Muscle of leg (tissue), 11 donors: ENCODE results near the gene ATP6V1A. TPM values are rescaled to one million over a fixed set of nuclear protein-coding genes. Genes with fewer than 3 reads are reported as not detected.

Experiments used
- DNase-seq: peaks from one replicate; pipeline ENCODE4 v3.0.0; 2013
- H3K27ac ChIP-seq: one replicate; pipeline ENCODE4 v1.5.1; 2013; ENCODE audit warnings: mild to moderate bottlenecking, low read length, control low read depth
- H3K27me3 ChIP-seq: one replicate; pipeline ENCODE4 v1.6.1; 2013; ENCODE audit warnings: low read length; ENCODE audit not compliant: control insufficient read depth, insufficient read depth
- H3K36me3 ChIP-seq: one replicate; pipeline ENCODE4 v1.6.1; 2013; ENCODE audit warnings: low read length; ENCODE audit not compliant: control insufficient read depth, insufficient read depth
- H3K4me1 ChIP-seq: one replicate; pipeline ENCODE4 v1.6.1; 2013; ENCODE audit warnings: low read length; ENCODE audit not compliant: control insufficient read depth, insufficient read depth
- H3K4me3 ChIP-seq: one replicate; pipeline ENCODE4 v1.5.1; 2013; ENCODE audit warnings: low read length, control low read depth
- H3K9me3 ChIP-seq: replicated peaks from 2 replicates; pipeline ENCODE4 v1.6.1; 2013; ENCODE audit warnings: low read depth, low read length; ENCODE audit not compliant: control insufficient read depth
- WGBS: methylation state at CpG from one replicate; pipeline ENCODE4 v1.1.5; 2013; ENCODE audit warnings: missing lambda C conversion rate; ENCODE audit not compliant: insufficient coverage; 5-methylcytosine and 5-hydroxymethylcytosine counted together
- polyA plus RNA-seq, 8 donors: library from polyadenylated mRNA; unstranded; fragments of 120-200 nt; gene quantifications; one replicate each; pipeline versions ENCODE4 v1.2.1 to v1.2.3, GENCODE V29; 2013; ENCODE audit warnings: inconsistent platforms in 1 of 8, low replicate concordance in 1 of 8; ENCODE audit not compliant: insufficient read length in 8 of 8, insufficient read depth in 1 of 8
- total RNA-seq: library from RNA; stranded (reverse); fragments of 120-200 nt; gene quantifications from one replicate; pipeline ENCODE4 v1.2.4, GENCODE V29; 2013

Gene ATP6V1A
- total and polyA plus RNA-seq, 9 donors, result 13.5 to 22.4 (median 16.0) TPM

GRCh38 chr3:113744941-113745755 is 1.7 kb upstream of the ATP6V1A start:
- H3K4me1 ChIP-seq, result peaks cover 4% of the 10 kb centered on the region
- peak overlapping the region; percentile 98 for H3K27ac ChIP-seq
- peak overlapping the region; percentile 94 for H3K4me3 ChIP-seq
- H3K27me3 ChIP-seq, result no peaks in the 10 kb centered on the region
- no peaks in the 10 kb centered on the region for H3K9me3 ChIP-seq
- under 1% methylated on average over 18 of the region's 35 CpGs for WGBS
- no peaks in the 10 kb centered on the region for H3K36me3 ChIP-seq
- peak; percentile 95 for DNase-seq

- no peaks in the 10 kb centered on the region for H3K36me3 ChIP-seq
- H3K4me1 ChIP-seq, result peaks cover 4% of the 10 kb centered on the region
- 0% methylated on average over 64 of the region's 72 CpGs for WGBS
Observed at GRCh38 chr3:113745756-113746547, 883 bp upstream of the ATP6V1A start, which contains the start of gene NAA50. Gene NAA50, minus strand, starts transcription at chr3:113746249. Its CDS starts 300 bp downstream, at chr3:113745949.

GRCh38 chr3:113747283-113748046 is 630 bp downstream of the ATP6V1A start:
- no peak for DNase-seq
- WGBS, result 1% methylated on average over 13 of the region's 18 CpGs

More at GRCh38 chr3:113745756-113746547, 883 bp upstream of the ATP6V1A start, which contains the start of gene NAA50:
- peak within 1 kb of the TSS; percentile 98 for H3K27ac ChIP-seq
- H3K9me3 ChIP-seq, result no peaks in the 10 kb centered on the region
- no peaks in the 10 kb centered on the region for H3K27me3 ChIP-seq
- DNase-seq, result peak; percentile 99
- H3K4me3 ChIP-seq, result peak within 1 kb of the TSS; percentile 94

GRCh38 chr3:113751141-113751540 is 4.3 kb downstream of the ATP6V1A start:
- H3K27me3 ChIP-seq, result no peaks in the 10 kb centered on the region
- no peaks in the 10 kb centered on the region for H3K9me3 ChIP-seq
- no peak for DNase-seq
- no peaks in the 10 kb centered on the region for H3K36me3 ChIP-seq
- H3K4me1 ChIP-seq, result no peaks in the 10 kb centered on the region
- no peak overlapping the region for H3K4me3 ChIP-seq
- no peak overlapping the region for H3K27ac ChIP-seq

More at GRCh38 chr3:113747283-113748046, 630 bp downstream of the ATP6V1A start:
- Histone ChIP-seq H3K9me3 (no peaks in the 10 kb centered on the region), H3K4me3 (peak overlapping the region; percentile 94), H3K27me3 (no peaks in the 10 kb centered on the region), H3K36me3 (no peaks in the 10 kb centered on the region), H3K27ac (peak overlapping the region; percentile 98), H3K4me1 (peaks cover 4% of the 10 kb centered on the region)

- 33% methylated on average over 1 of the region's 4 CpGs for WGBS
- H3K4me3 ChIP-seq, result no peak overlapping the region
- H3K36me3 ChIP-seq, result no peaks in the 10 kb centered on the region
- H3K9me3 ChIP-seq, result peaks cover 3% of the 10 kb centered on the region
- no peak for DNase-seq
- H3K4me1 ChIP-seq, result no peaks in the 10 kb centered on the region
- H3K27me3 ChIP-seq, result no peaks in the 10 kb centered on the region
- H3K27ac ChIP-seq, result no peak overlapping the region
Observed at GRCh38 chr3:113753376-113753985, 6.6 kb downstream of the ATP6V1A start.

GRCh38 chr3:113754494-113755159 is 7.8 kb downstream of the ATP6V1A start:
- no peak for DNase-seq
- H3K36me3 ChIP-seq, result no peaks in the 10 kb centered on the region
- H3K4me1 ChIP-seq, result no peaks in the 10 kb centered on the region
- no peak overlapping the region for H3K27ac ChIP-seq
- peaks cover 4% of the 10 kb centered on the region for H3K9me3 ChIP-seq
- no CpG with 5 or more reads among the region's 5 CpGs for WGBS
- H3K27me3 ChIP-seq, result no peaks in the 10 kb centered on the region
- H3K4me3 ChIP-seq, result no peak overlapping the region

GRCh38 chr3:113758389-113759024 is 11.7 kb downstream of the ATP6V1A start:
- H3K4me1 ChIP-seq, result no peaks in the 10 kb centered on the region
- WGBS, result no CpG with 5 or more reads among the region's 1 CpG
- no peak overlapping the region for H3K4me3 ChIP-seq
- H3K27me3 ChIP-seq, result no peaks in the 10 kb centered on the region
- H3K9me3 ChIP-seq, result peaks cover 4% of the 10 kb centered on the region
- no peak for DNase-seq
- no peaks in the 10 kb centered on the region for H3K36me3 ChIP-seq
- H3K27ac ChIP-seq, result no peak overlapping the region

- H3K36me3 ChIP-seq, result no peaks in the 10 kb centered on the region
- H3K9me3 ChIP-seq, result no peaks in the 10 kb centered on the region
- no CpG with 5 or more reads among the region's 2 CpGs for WGBS
- no peak for DNase-seq
- H3K4me1 ChIP-seq, result no peaks in the 10 kb centered on the region
- H3K27me3 ChIP-seq, result no peaks in the 10 kb centered on the region
- no peak overlapping the region for H3K27ac ChIP-seq
- H3K4me3 ChIP-seq, result no peak overlapping the region
Observed at GRCh38 chr3:113764698-113765097, 17.9 kb downstream of the ATP6V1A start.

- no peak overlapping the region for H3K4me3 ChIP-seq
- H3K4me1 ChIP-seq, result no peaks in the 10 kb centered on the region
- no peaks in the 10 kb centered on the region for H3K36me3 ChIP-seq
- H3K27ac ChIP-seq, result no peak overlapping the region
- no peaks in the 10 kb centered on the region for H3K27me3 ChIP-seq
- no peaks in the 10 kb centered on the region for H3K9me3 ChIP-seq
- DNase-seq, result no peak
Observed at GRCh38 chr3:113769551-113769950, 22.7 kb downstream of the ATP6V1A start.
